HepG2 (cell line): ENCODE results near the gene DNAJC1. TPM values are rescaled to one million over a fixed set of nuclear protein-coding genes. Genes with fewer than 3 reads are reported as not detected.

Experiments
- ATAC-seq: fragments of 200-7000 bp; cut with Tn5 transposase; 3 replicates; pipeline ENCODE4 v1.9.1; 2020; ENCODE audit warnings: mild to moderate bottlenecking, moderate library complexity
- BruUV-seq: library from RNA; stranded (reverse); fragments of 400-500 nt; replicated peaks from 2 replicates; lab custom pipeline; 2021; lab: Mats Ljungman, UMichigan
- CTCF ChIA-PET: fragments of 300-600 bp; formaldehyde crosslinking; extraction: SDS; loops from one replicate; lab custom pipeline; 2021; ENCODE audit warnings: low total read pairs, inconsistent platforms, low intra/inter-chr PET ratio; lab: Yijun Ruan, JAX
- POLR2A ChIA-PET: fragments of 350-600 bp; sonication (Branson Sonifier 250); formaldehyde crosslinking; loops from one replicate; lab custom pipeline; 2020; ENCODE audit warnings: antibody characterized with exemption, inconsistent platforms; lab: Yijun Ruan, JAX
- DNase-seq: peaks from one replicate; pipeline ENCODE4 v3.0.0-alpha.2; 2015; ENCODE audit warnings: low spot score
- FAIRE-seq: peaks from 3 replicates; lab custom pipeline; 2011; peaks lifted over from hg19 to GRCh38; lab: Jason Lieb, UNC
- H2AFZ ChIP-seq: one replicate; pipeline ENCODE4 v1.6.1; 2011; ENCODE audit warnings: low read length, inconsistent platforms
- H3K27ac ChIP-seq: fragments of 300-600 bp; 3 replicates; pipeline ENCODE4 v1.8.0; 2011; ENCODE audit warnings: mixed run types, mild to moderate bottlenecking, mixed read lengths, low read length, inconsistent platforms; ENCODE audit not compliant: insufficient read depth; ENCODE audit errors: extremely low read length
- H3K27me3 ChIP-seq, 2 experiments: fragments of 200-600 bp in 1 of 2; 2 replicates in 1 of 2; 3 replicates in 1 of 2; pipeline versions ENCODE4 v1.6.0 to v1.8.0; 2011; ENCODE audit warnings: low read length in 2 of 2, mild to moderate bottlenecking in 2 of 2, moderate library complexity in 2 of 2, inconsistent platforms in 1 of 2; ENCODE audit not compliant: insufficient read depth in 2 of 2, control insufficient read depth in 1 of 2
- H3K36me3 ChIP-seq, 2 experiments: fragments of 200-600 bp in 1 of 2; replicated peaks in 1 of 2; 2 replicates in 1 of 2; 3 replicates in 1 of 2; pipeline versions ENCODE4 v1.5.1 to v1.8.0; 2011; ENCODE audit warnings: low read length in 2 of 2, inconsistent platforms in 1 of 2; ENCODE audit not compliant: insufficient read depth in 2 of 2, control insufficient read depth in 1 of 2
- H3K4me1 ChIP-seq: 2 replicates; pipeline ENCODE4 v1.5.1; 2012; ENCODE audit warnings: low read length, inconsistent platforms; ENCODE audit not compliant: insufficient read depth
- H3K4me2 ChIP-seq: 2 replicates; pipeline ENCODE4 v1.6.0; 2011; ENCODE audit warnings: low read depth, low read length, inconsistent platforms
- H3K4me3 ChIP-seq, 3 experiments: fragments of 200-600 bp in 1 of 3; sonication (generic), shearing (Covaris generic) in 1 of 3; replicated peaks in 1 of 3; 2 replicates each; pipeline ENCODE4 v1.5.1; 2011 to 2016; ENCODE audit warnings: low read length in 3 of 3, inconsistent platforms in 2 of 3, low read depth in 2 of 3, mild to moderate bottlenecking in 2 of 3, control low read depth in 1 of 3, mixed read lengths in 1 of 3; ENCODE audit not compliant: insufficient read depth in 1 of 3
- H3K79me2 ChIP-seq: one replicate; pipeline ENCODE4 v1.6.1; 2011; ENCODE audit warnings: low read length, inconsistent platforms; ENCODE audit not compliant: insufficient read depth
- H3K9ac ChIP-seq: 2 replicates; pipeline ENCODE4 v1.6.0; 2011; ENCODE audit warnings: mild to moderate bottlenecking, low read depth, low read length, inconsistent platforms; ENCODE audit not compliant: insufficient read depth
- H3K9me3 ChIP-seq: 2 replicates; pipeline ENCODE4 v1.5.1; 2012; ENCODE audit warnings: mild to moderate bottlenecking, low read length
- H4K20me1 ChIP-seq: 2 replicates; pipeline ENCODE4 v1.6.0; 2011; ENCODE audit warnings: inconsistent platforms, mild to moderate bottlenecking, low read length, moderate library complexity; ENCODE audit not compliant: insufficient read depth
- ZBTB39 ChIP-seq: sonication (generic); formaldehyde crosslinking; IDR thresholded peaks from 2 replicates; pipeline ENCODE4 v1.5.0; 2020; ENCODE audit warnings: missing genetic modification reagents
- ZNF121 ChIP-seq: sonication (generic); formaldehyde crosslinking; IDR thresholded peaks from 2 replicates; pipeline ENCODE4 v1.5.0; 2020; ENCODE audit warnings: mild to moderate bottlenecking, missing genetic modification reagents
- ZNF782 ChIP-seq: sonication (generic); formaldehyde crosslinking; IDR thresholded peaks from 2 replicates; pipeline ENCODE4 v1.4.0; 2020; ENCODE audit warnings: missing genetic modification reagents, mild to moderate bottlenecking, borderline replicate concordance
- WGBS: methylation state at CpG from one replicate; pipeline ENCODE4 v1.1.6; 2017; ENCODE audit warnings: low lambda C conversion rate; 5-methylcytosine and 5-hydroxymethylcytosine counted together
- in situ Hi-C: cut with HindIII; loops from 2 replicates; pipeline ENCODE4 v1.10.0; 2017; ENCODE audit warnings: low pct_unique_long_range_greater_than_20kb; ENCODE audit not compliant: extremely low pct_ligation_motif_present
- intact Hi-C: fragments of 100-400 bp; cut with micrococcal nuclease; formaldehyde crosslinking; loops from one replicate; pipeline ENCODE4 v1.10.0; 2022; ENCODE audit not compliant: unreplicated experiment
- polyA plus RNA-seq, 8 experiments: library from polyadenylated mRNA; depleted of rRNA in 3 of 8; stranded (reverse) in 7 of 8; unstranded in 1 of 8; fragments of >200 nt; fragmentation: Illumina TruSeq in 4 of 8; extraction: Trizol in 4 of 8; gene quantifications; 2 replicates each; pipeline versions ENCODE4 v1.2.1 to v1.2.3, GENCODE V29; 2011 to 2016; ENCODE audit warnings: low read depth in 4 of 8, missing spikeins in 1 of 8, mixed read lengths in 1 of 8; ENCODE audit not compliant: insufficient read depth in 1 of 8
- total RNA-seq, 5 experiments: library from RNA; depleted of rRNA; stranded (reverse); fragments of >200 nt; fragmentation: Illumina TruSeq; extraction: Trizol; gene quantifications; 2 replicates each; pipeline ENCODE4 v1.2.3, GENCODE V29; 2016; ENCODE audit warnings: low read depth in 1 of 5
- TF ChIP-seq, protein P1 (sequence below): sonication (generic); formaldehyde crosslinking; IDR thresholded peaks from 2 replicates; pipeline ENCODE4 v1.4.0; 2020; ENCODE audit warnings: missing genetic modification reagents
- TF ChIP-seq, protein P2 (sequence below): sonication (generic); formaldehyde crosslinking; conservative IDR thresholded peaks from 2 replicates; pipeline ENCODE4 v1.8.0; 2022; ENCODE audit warnings: missing genetic modification reagents

DNAJC1 gene
- total and polyA plus RNA-seq, 2 of the 13 experiments (the other 11 are each of a cell fraction or from before 2014, with no cell fraction given), result 9.9 to 16.6 TPM

- no peak for TF ChIP-seq ZNF121 (CRISPR knock-in tag)
- TF ChIP-seq ZBTB39 (CRISPR knock-in tag), result no peak
- no peak for TF ChIP-seq ZNF782 (CRISPR knock-in tag)
- TF ChIP-seq, protein P1, sequence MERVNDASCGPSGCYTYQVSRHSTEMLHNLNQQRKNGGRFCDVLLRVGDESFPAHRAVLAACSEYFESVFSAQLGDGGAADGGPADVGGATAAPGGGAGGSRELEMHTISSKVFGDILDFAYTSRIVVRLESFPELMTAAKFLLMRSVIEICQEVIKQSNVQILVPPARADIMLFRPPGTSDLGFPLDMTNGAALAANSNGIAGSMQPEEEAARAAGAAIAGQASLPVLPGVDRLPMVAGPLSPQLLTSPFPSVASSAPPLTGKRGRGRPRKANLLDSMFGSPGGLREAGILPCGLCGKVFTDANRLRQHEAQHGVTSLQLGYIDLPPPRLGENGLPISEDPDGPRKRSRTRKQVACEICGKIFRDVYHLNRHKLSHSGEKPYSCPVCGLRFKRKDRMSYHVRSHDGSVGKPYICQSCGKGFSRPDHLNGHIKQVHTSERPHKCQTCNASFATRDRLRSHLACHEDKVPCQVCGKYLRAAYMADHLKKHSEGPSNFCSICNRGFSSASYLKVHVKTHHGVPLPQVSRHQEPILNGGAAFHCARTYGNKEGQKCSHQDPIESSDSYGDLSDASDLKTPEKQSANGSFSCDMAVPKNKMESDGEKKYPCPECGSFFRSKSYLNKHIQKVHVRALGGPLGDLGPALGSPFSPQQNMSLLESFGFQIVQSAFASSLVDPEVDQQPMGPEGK (CRISPR knock-in tag), result no peak
- TF ChIP-seq, protein P2, sequence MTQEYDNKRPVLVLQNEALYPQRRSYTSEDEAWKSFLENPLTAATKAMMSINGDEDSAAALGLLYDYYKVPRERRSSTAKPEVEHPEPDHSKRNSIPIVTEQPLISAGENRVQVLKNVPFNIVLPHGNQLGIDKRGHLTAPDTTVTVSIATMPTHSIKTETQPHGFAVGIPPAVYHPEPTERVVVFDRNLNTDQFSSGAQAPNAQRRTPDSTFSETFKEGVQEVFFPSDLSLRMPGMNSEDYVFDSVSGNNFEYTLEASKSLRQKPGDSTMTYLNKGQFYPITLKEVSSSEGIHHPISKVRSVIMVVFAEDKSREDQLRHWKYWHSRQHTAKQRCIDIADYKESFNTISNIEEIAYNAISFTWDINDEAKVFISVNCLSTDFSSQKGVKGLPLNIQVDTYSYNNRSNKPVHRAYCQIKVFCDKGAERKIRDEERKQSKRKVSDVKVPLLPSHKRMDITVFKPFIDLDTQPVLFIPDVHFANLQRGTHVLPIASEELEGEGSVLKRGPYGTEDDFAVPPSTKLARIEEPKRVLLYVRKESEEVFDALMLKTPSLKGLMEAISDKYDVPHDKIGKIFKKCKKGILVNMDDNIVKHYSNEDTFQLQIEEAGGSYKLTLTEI (CRISPR knock-in tag), result no peak
- TF ChIP-seq, all 625 proteins: peak for 0
- no peak overlapping the region for H3K9ac ChIP-seq
- H3K36me3 ChIP-seq, result no peaks in the 10 kb centered on the region
- no peaks in the 10 kb centered on the region for H3K27me3 ChIP-seq
- CTCF ChIA-PET, result no interaction called here
- WGBS, result 7% methylated on average over 3 of the region's 3 CpGs
- H3K9me3 ChIP-seq, result no peaks in the 10 kb centered on the region
- no peaks in the 10 kb centered on the region for H4K20me1 ChIP-seq
- H3K4me1 ChIP-seq, result no peaks in the 10 kb centered on the region
- no TSS peak for BruUV-seq
- no peak for DNase-seq
- no peak overlapping the region for H3K4me2 ChIP-seq
- intact Hi-C loops (no loop called here), in situ Hi-C loops (no loop called here)
- ATAC-seq, result no peak
- no peak overlapping the region for H3K27ac ChIP-seq
- H3K4me3 ChIP-seq, result no peak overlapping the region
- POLR2A ChIA-PET, result no interaction called here
- no peak overlapping the region for H2AFZ ChIP-seq
- no peak for FAIRE-seq
- no peaks in the 10 kb centered on the region for H3K79me2 ChIP-seq
Measured at GRCh38 chr10:22034333-22034732, 30.8 kb upstream of the DNAJC1 start.
